Breast epithelium (tissue), 3 donors: ENCODE results near the gene UGT2A2.

Experiments used
- POLR2AphosphoS5 ChIP-seq, 3 donors: sonication (generic); formaldehyde crosslinking; IDR thresholded peaks; one replicate each; pipeline ENCODE4 v1.6.1; 2017; ENCODE audit warnings: antibody characterized with exemption in 3 of 3
- TF ChIP-seq, protein P1 (sequence below), 3 donors: fragments of 450-650 bp; IDR thresholded peaks; one replicate each; pipeline ENCODE4 v1.5.1; 2016 to 2017; ENCODE audit warnings: antibody characterized with exemption in 3 of 3, mild to moderate bottlenecking in 3 of 3, moderate library complexity in 3 of 3

DNA sequence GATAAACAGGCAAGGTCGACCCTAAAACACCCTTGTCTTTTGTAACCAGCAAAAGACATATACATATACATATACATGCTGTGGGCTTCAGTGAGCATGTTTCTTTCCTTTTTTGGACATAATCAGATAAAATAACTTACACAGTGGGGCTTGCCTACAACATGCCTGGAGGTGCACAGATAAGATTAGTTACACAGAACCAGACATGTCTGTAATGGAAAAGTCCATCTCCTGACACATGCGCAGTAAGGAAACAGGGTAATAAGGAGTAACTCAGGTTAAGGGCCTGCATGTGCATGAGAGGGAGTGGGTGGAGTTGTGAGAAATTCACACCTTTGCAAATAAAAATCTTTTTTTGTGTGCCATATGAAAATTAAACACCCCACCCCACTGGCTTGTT is 10.2 kb upstream of the UGT2A2 start:
- TF ChIP-seq, protein P1, sequence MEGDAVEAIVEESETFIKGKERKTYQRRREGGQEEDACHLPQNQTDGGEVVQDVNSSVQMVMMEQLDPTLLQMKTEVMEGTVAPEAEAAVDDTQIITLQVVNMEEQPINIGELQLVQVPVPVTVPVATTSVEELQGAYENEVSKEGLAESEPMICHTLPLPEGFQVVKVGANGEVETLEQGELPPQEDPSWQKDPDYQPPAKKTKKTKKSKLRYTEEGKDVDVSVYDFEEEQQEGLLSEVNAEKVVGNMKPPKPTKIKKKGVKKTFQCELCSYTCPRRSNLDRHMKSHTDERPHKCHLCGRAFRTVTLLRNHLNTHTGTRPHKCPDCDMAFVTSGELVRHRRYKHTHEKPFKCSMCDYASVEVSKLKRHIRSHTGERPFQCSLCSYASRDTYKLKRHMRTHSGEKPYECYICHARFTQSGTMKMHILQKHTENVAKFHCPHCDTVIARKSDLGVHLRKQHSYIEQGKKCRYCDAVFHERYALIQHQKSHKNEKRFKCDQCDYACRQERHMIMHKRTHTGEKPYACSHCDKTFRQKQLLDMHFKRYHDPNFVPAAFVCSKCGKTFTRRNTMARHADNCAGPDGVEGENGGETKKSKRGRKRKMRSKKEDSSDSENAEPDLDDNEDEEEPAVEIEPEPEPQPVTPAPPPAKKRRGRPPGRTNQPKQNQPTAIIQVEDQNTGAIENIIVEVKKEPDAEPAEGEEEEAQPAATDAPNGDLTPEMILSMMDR (IDR thresholded peaks at IDR 0.05), result no peak
- TF ChIP-seq POLR2AphosphoS5 (IDR thresholded peaks at IDR 0.05), result no peak
